DOHH2 (cell line): Measurements from ENCODE around the gene NT5C3A.
A peak's percentile ranks its signal among the peaks of the same experiment; 100 is the strongest.

ENCODE experiments used
- H3F3A ChIP-seq: fragments of 200-600 bp; sonication (generic), shearing (Covaris generic); 2 replicates; pipeline ENCODE4 v1.6.0; 2016; ENCODE audit warnings: antibody characterized with exemption, mild to moderate bottlenecking; ENCODE audit not compliant: control insufficient read depth, insufficient read depth
- H3K27ac ChIP-seq: fragments of 200-600 bp; sonication (generic); 2 replicates; pipeline ENCODE4 v1.5.1; 2014; ENCODE audit warnings: low read depth, mild to moderate bottlenecking, low read length, moderate library complexity
- H3K27me3 ChIP-seq: fragments of 200-600 bp; sonication (generic); 2 replicates; pipeline ENCODE4 v1.6.1; 2014; ENCODE audit warnings: mild to moderate bottlenecking, low read length, mixed read lengths; ENCODE audit not compliant: control insufficient read depth
- H3K36me3 ChIP-seq: fragments of 200-600 bp; sonication (generic); 2 replicates; pipeline ENCODE4 v1.6.1; 2014; ENCODE audit warnings: mild to moderate bottlenecking, low read length, moderate library complexity, mixed read lengths; ENCODE audit not compliant: control insufficient read depth
- H3K4me1 ChIP-seq: fragments of 200-600 bp; sonication (generic); 2 replicates; pipeline ENCODE4 v1.6.1; 2014; ENCODE audit warnings: mild to moderate bottlenecking, low read length, mixed read lengths; ENCODE audit not compliant: control insufficient read depth
- H3K4me2 ChIP-seq: fragments of 200-600 bp; sonication (generic); 2 replicates; pipeline ENCODE4 v1.6.0; 2014; ENCODE audit warnings: mild to moderate bottlenecking, low read length, moderate library complexity
- H3K4me3 ChIP-seq: fragments of 200-600 bp; sonication (generic); 2 replicates; pipeline ENCODE4 v1.5.1; 2014; ENCODE audit warnings: mild to moderate bottlenecking, low read length, mixed read lengths
- H3K79me2 ChIP-seq: fragments of 200-600 bp; sonication (generic); 2 replicates; pipeline ENCODE4 v1.6.1; 2014; ENCODE audit warnings: mild to moderate bottlenecking, low read length, mixed read lengths; ENCODE audit not compliant: control insufficient read depth
- H3K9me2 ChIP-seq: fragments of 200-600 bp; sonication (generic); replicated peaks from 2 replicates; pipeline ENCODE4 v1.6.1; 2014; ENCODE audit warnings: mild to moderate bottlenecking, low read length, mixed read lengths; ENCODE audit not compliant: control insufficient read depth
- H3K9me3 ChIP-seq: fragments of 200-600 bp; sonication (generic); 2 replicates; pipeline ENCODE4 v1.6.1; 2014; ENCODE audit warnings: antibody characterized with exemption, low read length, mixed read lengths; ENCODE audit not compliant: control insufficient read depth, insufficient read depth
- H4K20me1 ChIP-seq: fragments of 200-600 bp; sonication (generic); 2 replicates; pipeline ENCODE4 v1.6.0; 2014; ENCODE audit warnings: low read depth, mild to moderate bottlenecking, antibody characterized with exemption, low read length, moderate library complexity; ENCODE audit not compliant: control insufficient read depth, insufficient read depth
- EZH2phosphoT487 ChIP-seq: fragments of 200-600 bp; sonication (generic); IDR thresholded peaks from 2 replicates; pipeline ENCODE4 v1.6.1; 2017; ENCODE audit warnings: borderline replicate concordance, mild to moderate bottlenecking, antibody characterized with exemption, low read length, moderate library complexity, mixed read lengths
- TF ChIP-seq, protein P1 (sequence below): fragments of 200-600 bp; sonication (generic); IDR thresholded peaks from one replicate; pipeline ENCODE4 v1.5.1; 2014; ENCODE audit warnings: antibody characterized with exemption, mild to moderate bottlenecking, low read depth, low read length; ENCODE audit not compliant: poor library complexity, severe bottlenecking

NT5C3A gene

DNA sequence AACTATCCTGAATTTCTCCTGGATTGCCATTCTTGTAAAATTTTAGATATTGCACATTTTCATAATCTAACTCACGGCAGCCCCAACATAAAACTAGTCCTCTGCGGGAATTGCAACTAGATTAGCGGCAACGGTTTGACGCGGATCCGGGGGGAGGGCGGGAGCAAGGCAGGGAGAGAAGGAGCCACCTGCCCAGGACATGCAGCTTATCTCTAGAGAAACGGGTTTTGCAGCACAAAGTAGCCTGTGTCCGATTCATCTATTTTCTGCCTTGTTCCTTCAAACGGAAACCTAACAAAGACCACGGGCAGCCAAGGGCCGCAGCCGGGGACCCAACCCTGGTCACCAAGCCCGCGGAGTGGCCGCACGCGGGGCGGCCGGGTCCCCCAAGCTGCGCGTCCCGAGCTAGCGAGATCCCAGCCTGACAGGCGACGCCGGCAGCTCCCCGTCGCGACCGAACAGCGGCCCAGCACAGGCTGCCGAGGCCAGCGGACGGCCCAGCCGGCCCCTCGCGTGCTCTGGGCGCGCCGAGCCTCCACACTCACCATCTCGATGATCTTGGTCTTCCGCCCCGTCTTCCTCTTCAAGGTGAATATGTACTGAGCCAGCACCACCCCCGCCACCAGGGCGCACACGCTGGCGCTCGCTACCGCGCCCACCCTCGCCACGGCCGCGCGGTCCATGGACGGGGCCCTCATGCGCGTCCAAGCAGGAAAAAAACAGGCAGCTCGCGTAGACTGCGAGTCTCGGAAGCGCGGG lies at the start of gene NT5C3A:
NT5C3A (minus strand) TSS at position 754 of the 759 bp plus-strand sequence; CDS start at position 683, 71 bp downstream.
- Histone ChIP-seq H3K4me3 (peak within 1 kb of the TSS; percentile 91), H4K20me1 (peaks cover 31% of the 10 kb centered on the region), H3K4me1 (peaks cover 34% of the 10 kb centered on the region), H3F3A (no peaks in the 10 kb centered on the region), H3K4me2 (peak within 1 kb of the TSS; percentile 85), H3K9me2 (no peaks in the 10 kb centered on the region), H3K9me3 (peaks cover 10% of the 10 kb centered on the region), H3K27ac (peak within 1 kb of the TSS; percentile 75), H3K27me3 (no peaks in the 10 kb centered on the region), H3K36me3 (peaks cover 36% of the 10 kb centered on the region), H3K79me2 (peaks cover 54% of the 10 kb centered on the region)
- TF ChIP-seq EZH2phosphoT487: no peak
- TF ChIP-seq, protein P1, sequence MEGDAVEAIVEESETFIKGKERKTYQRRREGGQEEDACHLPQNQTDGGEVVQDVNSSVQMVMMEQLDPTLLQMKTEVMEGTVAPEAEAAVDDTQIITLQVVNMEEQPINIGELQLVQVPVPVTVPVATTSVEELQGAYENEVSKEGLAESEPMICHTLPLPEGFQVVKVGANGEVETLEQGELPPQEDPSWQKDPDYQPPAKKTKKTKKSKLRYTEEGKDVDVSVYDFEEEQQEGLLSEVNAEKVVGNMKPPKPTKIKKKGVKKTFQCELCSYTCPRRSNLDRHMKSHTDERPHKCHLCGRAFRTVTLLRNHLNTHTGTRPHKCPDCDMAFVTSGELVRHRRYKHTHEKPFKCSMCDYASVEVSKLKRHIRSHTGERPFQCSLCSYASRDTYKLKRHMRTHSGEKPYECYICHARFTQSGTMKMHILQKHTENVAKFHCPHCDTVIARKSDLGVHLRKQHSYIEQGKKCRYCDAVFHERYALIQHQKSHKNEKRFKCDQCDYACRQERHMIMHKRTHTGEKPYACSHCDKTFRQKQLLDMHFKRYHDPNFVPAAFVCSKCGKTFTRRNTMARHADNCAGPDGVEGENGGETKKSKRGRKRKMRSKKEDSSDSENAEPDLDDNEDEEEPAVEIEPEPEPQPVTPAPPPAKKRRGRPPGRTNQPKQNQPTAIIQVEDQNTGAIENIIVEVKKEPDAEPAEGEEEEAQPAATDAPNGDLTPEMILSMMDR: no peak

DNA sequence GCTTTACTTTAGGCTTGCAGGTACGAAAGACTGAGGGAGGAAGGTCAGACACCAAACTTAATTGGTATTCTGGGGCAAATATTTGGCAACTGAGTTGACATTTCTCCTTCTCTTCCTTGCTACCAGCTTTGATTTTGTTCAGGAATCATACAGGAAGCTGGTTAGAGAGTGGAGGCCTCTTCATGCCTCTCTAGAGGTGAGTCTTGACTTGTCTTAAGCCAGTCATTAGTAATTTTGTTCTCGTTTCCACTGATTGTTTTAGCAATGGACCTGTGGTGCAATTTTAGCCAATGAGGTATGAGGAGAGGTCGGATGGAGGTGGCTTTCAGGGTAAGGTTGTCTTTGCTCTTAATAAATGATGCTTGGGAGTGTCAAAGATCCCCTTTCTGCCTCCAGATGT lies 49.0 kb upstream of the NT5C3A start:
- no peak for TF ChIP-seq EZH2phosphoT487
- TF ChIP-seq, protein P1: no peak
- H4K20me1 ChIP-seq: peaks cover 16% of the 10 kb centered on the region
- peaks cover 9% of the 10 kb centered on the region; the same call in 1 of the 2 replicates for H3F3A ChIP-seq
- H3K27me3 ChIP-seq: peaks cover 32% of the 10 kb centered on the region
- H3K4me2 ChIP-seq: no peak overlapping the region
- H3K79me2 ChIP-seq: peaks cover 25% of the 10 kb centered on the region
- H3K4me3 ChIP-seq: no peak overlapping the region
- no peaks in the 10 kb centered on the region for H3K9me3 ChIP-seq
- no peaks in the 10 kb centered on the region for H3K36me3 ChIP-seq
- no peak overlapping the region for H3K27ac ChIP-seq
- H3K9me2 ChIP-seq: no peaks in the 10 kb centered on the region
- peaks cover 26% of the 10 kb centered on the region for H3K4me1 ChIP-seq

DNA sequence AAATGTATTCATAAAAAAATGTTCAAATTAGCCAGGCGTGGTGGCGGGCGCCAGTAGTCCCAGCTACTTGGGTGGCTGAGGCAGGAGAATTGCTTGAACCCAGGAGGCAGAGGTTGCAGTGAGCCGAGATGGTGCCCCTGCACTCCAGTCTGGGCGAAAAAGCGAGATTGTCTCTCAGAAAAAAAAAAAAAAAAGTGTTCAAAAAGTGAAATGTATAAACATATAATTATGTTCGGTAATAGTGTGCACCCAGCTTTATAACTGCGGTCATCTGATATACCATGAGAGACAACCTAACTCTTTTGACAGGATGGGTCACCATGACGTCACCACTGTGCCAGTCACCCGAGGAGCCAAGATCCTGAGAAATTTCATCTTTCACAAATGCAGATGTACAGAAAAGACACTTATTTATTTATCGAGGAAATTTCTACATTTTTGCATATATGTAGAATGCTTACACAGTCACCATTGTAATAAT lies 47.2 kb upstream of the NT5C3A start:
- Histone ChIP-seq H4K20me1 (peaks cover 20% of the 10 kb centered on the region), H3K27ac (no peak overlapping the region), H3K9me2 (no peaks in the 10 kb centered on the region), H3K36me3 (no peaks in the 10 kb centered on the region; the same call in 1 of the 2 replicates), H3K4me2 (peak overlapping the region; percentile 64), H3K4me3 (peak overlapping the region; percentile 77), H3K79me2 (peaks cover 42% of the 10 kb centered on the region), H3K27me3 (peaks cover 28% of the 10 kb centered on the region), H3K4me1 (peaks cover 26% of the 10 kb centered on the region), H3K9me3 (no peaks in the 10 kb centered on the region), H3F3A (peaks cover 9% of the 10 kb centered on the region; the same call in 1 of the 2 replicates)
- TF ChIP-seq, protein P1: no peak
- no peak for TF ChIP-seq EZH2phosphoT487
